ENCODE results near the gene SIK3. TPM values are rescaled to one million over a fixed set of nuclear protein-coding genes. Genes with fewer than 3 reads are reported as not detected.

The SIK3 gene
- total RNA-seq, 1 experiment from 2014 or later, result 31.4 TPM

DNA sequence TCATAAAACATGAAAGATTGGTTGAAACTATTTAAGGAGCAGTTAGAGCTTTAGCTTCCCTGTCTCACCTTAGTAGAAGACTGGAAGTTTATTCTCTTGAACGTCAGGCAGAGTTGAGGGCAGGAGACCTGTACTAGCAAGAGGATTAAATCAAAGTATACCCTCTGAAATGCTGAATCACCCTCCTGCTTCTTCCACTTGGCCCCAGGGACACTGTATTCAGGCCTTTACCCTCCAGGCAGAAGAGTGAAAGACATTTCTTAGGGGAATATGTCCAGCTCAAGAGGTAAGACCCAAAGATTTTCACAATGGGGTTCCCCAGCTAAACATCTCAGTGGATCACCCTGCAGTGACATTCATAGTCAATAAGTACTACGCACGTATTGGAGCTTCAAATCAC is 287.0 kb downstream of the SIK3 start:
- no peak for TF ChIP-seq CTCF (conservative IDR thresholded peaks at IDR 0.05)
- no peak overlapping the region for H2BK15ac ChIP-seq (ENCODE audit: low read depth, low read length)
- no peaks in the 10 kb centered on the region for H3K36me3 Mint-ChIP-seq (ENCODE audit: insufficient read depth in 1 of 3, low read depth in 3 of 3)
- no peak overlapping the region for H2AFZ ChIP-seq (ENCODE audit: low read length)
- H3K4me2 ChIP-seq (ENCODE audit: insufficient read depth, insufficient read length, low read length), result no peak overlapping the region
- no CpG with 5 or more reads among the region's 3 CpGs for WGBS (ENCODE audit: extremely low coverage, insufficient read length, low lambda C conversion rate)
- no peak overlapping the region for H3K14ac ChIP-seq (ENCODE audit: insufficient read depth, low read length)
- H2AK5ac ChIP-seq (ENCODE audit: insufficient read length, low read length), result no peak overlapping the region
- H4K91ac ChIP-seq (ENCODE audit: insufficient read length, low read depth, low read length), result no peak overlapping the region
- DNase-seq, result no peak
- H3K79me1 ChIP-seq (ENCODE audit: insufficient read depth, low read depth, low read length, poor library complexity, severe bottlenecking), result no peaks in the 10 kb centered on the region
- no peaks in the 10 kb centered on the region for H3K79me2 ChIP-seq (ENCODE audit: insufficient read depth, low read length)
- H2BK5ac ChIP-seq (ENCODE audit: insufficient read length, low read length), result no peak overlapping the region
- no peak overlapping the region for H2BK20ac ChIP-seq (ENCODE audit: low read depth, low read length, poor library complexity, severe bottlenecking)
- peaks cover 4% of the 10 kb centered on the region for H3K23me2 ChIP-seq (ENCODE audit: insufficient read length, low read depth, low read length, poor library complexity, severe bottlenecking)
- peaks cover 7% of the 10 kb centered on the region for H3K27me3 Mint-ChIP-seq (ENCODE audit: low read depth)
- H3K4me1 Mint-ChIP-seq, result no peaks in the 10 kb centered on the region
- no peaks in the 10 kb centered on the region for H3K27me3 ChIP-seq (ENCODE audit: insufficient read depth, low read length)
- no peak overlapping the region for H4K5ac ChIP-seq (ENCODE audit: insufficient read length, low read depth, low read length)
- H3K4me3 Mint-ChIP-seq, result no peak overlapping the region
- no peaks in the 10 kb centered on the region for H3K9me3 ChIP-seq (ENCODE audit: control insufficient read depth, low read depth, low read length)
- no peak overlapping the region for H4K8ac ChIP-seq (replicated peaks; ENCODE audit: insufficient read length, low read depth, low read length)
- no peak overlapping the region for H3K23ac ChIP-seq (ENCODE audit: insufficient read length, low read depth, low read length)
- H2BK120ac ChIP-seq (ENCODE audit: low read depth, low read length, poor library complexity, severe bottlenecking), result no peak overlapping the region
- no peaks in the 10 kb centered on the region for H3K4me1 ChIP-seq (ENCODE audit: insufficient read depth, low read length)
- no peaks in the 10 kb centered on the region for H4K20me1 ChIP-seq (ENCODE audit: control insufficient read depth, insufficient read depth, insufficient read length)
- no peak overlapping the region for H2BK12ac ChIP-seq (ENCODE audit: insufficient read length, low read depth, low read length)
- H3T11ph ChIP-seq (ENCODE audit: low read length), result no peak overlapping the region
- H3K56ac ChIP-seq (ENCODE audit: insufficient read length, low read depth, low read length), result no peak overlapping the region
- no peaks in the 10 kb centered on the region; a peak in 1 of 5 replicates for H3K9me3 Mint-ChIP-seq
- H3K9ac ChIP-seq (ENCODE audit: extremely low read depth, insufficient read length, low read length), result no peak overlapping the region
- H3K27ac ChIP-seq (ENCODE audit: insufficient read length, low read depth, low read length), result no peak overlapping the region
- H3K27ac Mint-ChIP-seq, result no peak overlapping the region
- no peak overlapping the region for H3K4ac ChIP-seq (ENCODE audit: low read depth, low read length)
- H3K18ac ChIP-seq (ENCODE audit: insufficient read length, low read depth, low read length), result no peak overlapping the region
